HG03439 (cell line): Measurements from ENCODE around the gene OR6J1.
"Not testable (repeated sequence)": the region's sequence is repeated elsewhere in the genome, so short reads cannot be mapped to it uniquely, and the experiment has no call there.

ENCODE experiments used
- ATAC-seq: cut with Tn5 transposase; IDR thresholded peaks from one replicate; pipeline ENCODE4 v1.9.1; 2021; ENCODE audit warnings: mild to moderate bottlenecking, moderate library complexity; ENCODE audit not compliant: unreplicated experiment

The OR6J1 gene

GRCh38 chr14:22651586-22651985, 7.4 kb upstream of the OR6J1 start:
- ATAC-seq, result no peak

GRCh38 chr14:22650960-22651521, 6.9 kb upstream of the OR6J1 start:
- ATAC-seq, result peak; percentile 65

DNA sequence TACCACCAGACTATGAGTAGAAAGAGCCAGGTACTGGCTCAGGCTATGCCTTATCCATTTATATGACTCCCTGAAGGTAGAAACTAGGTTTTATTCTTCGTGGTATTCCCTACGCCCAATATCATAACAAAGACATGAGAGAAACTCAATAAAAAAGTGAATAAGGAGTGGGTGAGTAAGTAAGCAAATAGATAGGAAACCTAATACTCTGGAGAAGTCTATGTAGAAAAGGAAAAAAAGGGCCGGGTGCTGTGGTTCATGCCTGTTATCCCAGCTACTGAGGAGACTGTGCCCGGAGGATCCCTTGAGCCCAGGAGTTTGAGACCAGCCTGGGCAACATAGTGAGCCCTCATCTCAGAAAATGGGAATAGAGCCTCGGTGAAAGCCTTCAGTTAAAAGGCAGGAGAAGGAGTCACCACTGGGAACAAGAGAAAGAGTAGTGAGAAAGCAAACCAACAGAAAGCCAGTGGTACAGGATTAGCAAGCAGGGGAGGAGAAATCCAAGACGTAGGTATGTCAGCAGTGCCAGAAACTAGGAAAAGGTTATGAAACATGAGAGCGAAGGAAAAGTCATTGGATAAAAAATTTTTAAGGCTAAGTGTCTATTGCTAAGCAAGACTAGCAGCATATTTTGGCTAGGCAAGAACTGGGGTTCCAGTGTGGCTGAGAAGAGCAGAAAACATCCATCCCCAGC, 6.0 kb upstream of the OR6J1 start:
- no peak for ATAC-seq

- no peak for ATAC-seq
These were observed 4.4 kb upstream of the OR6J1 start for GRCh38 chr14:22648506-22648905.

GRCh38 chr14:22646570-22647254, 2.6 kb upstream of the OR6J1 start:
- no peak for ATAC-seq

- no peak for ATAC-seq
These were observed 2.3 kb downstream of the OR6J1 start for GRCh38 chr14:22641846-22642245.

GRCh38 chr14:22640192-22640591, 4.0 kb downstream of the OR6J1 start:
- no peak for ATAC-seq

DNA sequence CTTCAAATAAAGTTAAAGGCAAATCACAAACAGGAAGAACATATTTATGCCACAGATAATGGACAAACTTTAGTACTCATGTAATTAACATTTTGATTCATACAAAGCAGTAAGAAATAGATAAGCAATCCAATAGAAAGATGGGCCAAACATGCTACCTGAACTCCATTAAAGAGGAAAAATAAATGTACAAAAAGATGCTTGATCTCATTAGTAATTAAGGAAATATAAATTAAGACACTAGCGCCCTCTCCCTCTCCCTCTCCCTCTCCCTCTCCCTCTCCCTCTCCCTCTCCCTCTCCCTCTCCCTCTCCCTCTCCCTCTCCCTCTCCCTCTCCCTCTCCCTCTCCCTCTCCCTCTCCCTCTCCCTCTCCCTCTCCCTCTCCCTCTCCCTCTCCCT, 8.2 kb downstream of the OR6J1 start:
- ATAC-seq, result not testable (repeated sequence)

- ATAC-seq, result no peak
These were observed 9.8 kb downstream of the OR6J1 start for GRCh38 chr14:22634233-22634900.

DNA sequence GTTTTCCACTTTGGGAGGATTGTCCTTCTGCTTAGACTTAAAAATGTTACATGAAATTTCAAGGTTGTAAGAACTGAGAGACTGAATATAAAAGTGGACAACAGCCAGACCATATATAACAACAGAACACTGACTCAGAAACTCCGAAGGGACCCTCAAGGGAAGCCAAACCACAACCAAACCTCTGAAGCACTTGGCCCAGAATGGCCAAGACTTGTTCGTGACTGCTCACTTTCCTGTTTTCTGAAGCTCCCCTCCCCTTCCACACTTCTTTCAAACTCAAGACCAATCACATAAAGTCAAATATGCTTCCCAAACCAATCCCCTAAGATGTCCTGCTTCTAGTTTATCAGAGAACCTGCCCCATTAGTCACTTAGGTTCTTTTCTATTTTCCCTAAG, 13.7 kb downstream of the OR6J1 start:
- no peak for ATAC-seq

GRCh38 chr14:22630066-22630465, 14.1 kb downstream of the OR6J1 start:
- ATAC-seq, result no peak

DNA sequence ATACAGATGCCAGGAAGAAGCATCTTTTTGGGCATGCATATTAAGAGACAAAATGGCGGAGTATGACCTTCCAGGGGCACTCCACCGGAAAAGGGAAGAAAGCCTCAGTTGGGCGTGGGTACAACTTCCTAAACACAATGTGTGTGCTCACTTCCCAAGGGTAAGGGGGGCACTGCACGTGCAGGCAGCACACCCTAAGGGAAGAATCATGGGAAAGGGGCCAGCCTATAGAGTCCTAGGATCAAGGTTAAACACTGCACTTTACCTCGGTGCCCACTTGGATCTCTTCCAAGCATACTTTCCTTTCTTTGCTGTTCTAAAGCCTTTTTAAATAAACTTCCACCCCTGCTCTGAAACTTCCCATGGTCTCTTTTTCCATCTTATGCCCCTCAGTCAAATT, 14.8 kb downstream of the OR6J1 start:
- no peak for ATAC-seq

GRCh38 chr14:22627506-22628263, 16.5 kb downstream of the OR6J1 start:
- ATAC-seq, result no peak

- ATAC-seq, result no peak
These were observed 17.6 kb downstream of the OR6J1 start for GRCh38 chr14:22626590-22626989.

GRCh38 chr14:22623047-22623446, 21.1 kb downstream of the OR6J1 start:
- no peak for ATAC-seq

DNA sequence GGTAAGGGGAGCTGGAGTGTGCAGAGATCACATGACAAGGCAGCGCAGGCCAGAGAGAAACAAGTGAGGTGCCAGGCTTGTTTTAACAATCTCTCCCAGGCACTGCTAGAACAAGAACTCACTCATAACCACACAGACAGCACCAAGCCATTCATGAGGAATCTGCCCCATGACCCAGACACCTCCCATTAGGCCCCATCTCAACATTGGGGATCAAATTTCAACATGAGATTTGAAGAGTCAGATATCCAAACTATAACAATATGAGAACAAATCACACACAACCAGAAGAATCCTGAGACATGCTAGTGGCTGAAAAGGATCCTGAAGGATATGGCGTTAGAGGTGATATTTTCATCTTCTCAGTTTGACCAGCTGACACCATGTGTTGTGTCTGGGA, 21.9 kb downstream of the OR6J1 start:
- no peak for ATAC-seq

GRCh38 chr14:22615765-22616164, 28.4 kb downstream of the OR6J1 start:
- ATAC-seq, result not testable (repeated sequence)

GRCh38 chr14:22614240-22614799, 29.8 kb downstream of the OR6J1 start:
- no peak for ATAC-seq

GRCh38 chr14:22613736-22614239, 30.4 kb downstream of the OR6J1 start:
- no peak for ATAC-seq

GRCh38 chr14:22613106-22613695, 31.0 kb downstream of the OR6J1 start:
- ATAC-seq, result no peak
